Vagina (tissue), 2 donors: ENCODE measurements around the gene INS. TPM values are rescaled to one million over a fixed set of nuclear protein-coding genes. Genes with fewer than 3 reads are reported as not detected.

Source experiments
- DNase-seq, 2 donors: peaks; one replicate each; pipeline ENCODE4 v3.0.0-alpha.2; 2017; ENCODE audit errors: extremely low spot score in 2 of 2
- H3K27ac ChIP-seq: fragments of 200-600 bp; sonication (generic); one replicate; pipeline ENCODE4 v1.5.1; 2019
- H3K27me3 ChIP-seq: fragments of 200-600 bp; sonication (generic); one replicate; pipeline ENCODE4 v1.5.1; 2019
- H3K36me3 ChIP-seq, 2 donors: fragments of 200-600 bp; sonication (generic); one replicate each; pipeline ENCODE4 v1.5.1; 2017 to 2019
- H3K4me1 ChIP-seq: fragments of 200-600 bp; sonication (generic); one replicate; pipeline ENCODE4 v1.5.1; 2019
- H3K4me3 ChIP-seq, 2 donors: fragments of 200-600 bp; sonication (generic); 1 replicate in 1 of 2; 2 replicates in 1 of 2; pipeline ENCODE4 v1.5.1; 2016 to 2019
- H3K9me3 ChIP-seq: fragments of 200-600 bp; sonication (generic); one replicate; pipeline ENCODE4 v1.5.1; 2019
- CTCF ChIP-seq, 3 experiments: fragments of 450-650 bp in 2 of 3; fragments of 200-600 bp in 1 of 3; sonication (generic) in 1 of 3; IDR thresholded peaks; one replicate each; pipeline ENCODE4 v1.5.1; 2017 to 2019; ENCODE audit warnings: antibody characterized with exemption in 3 of 3, mild to moderate bottlenecking in 2 of 3, moderate library complexity in 2 of 3
- POLR2A ChIP-seq, 2 donors: fragments of 450-650 bp; IDR thresholded peaks; one replicate each; pipeline ENCODE4 v1.6.1; 2017; ENCODE audit warnings: antibody characterized with exemption in 2 of 2, mild to moderate bottlenecking in 2 of 2, moderate library complexity in 2 of 2
- POLR2AphosphoS5 ChIP-seq, 2 donors: sonication (generic); formaldehyde crosslinking; IDR thresholded peaks; one replicate each; pipeline ENCODE4 v1.9.0; 2017; ENCODE audit warnings: antibody characterized with exemption in 2 of 2, mild to moderate bottlenecking in 2 of 2, low read depth in 1 of 2; ENCODE audit not compliant: insufficient read depth in 1 of 2
- intact Hi-C: fragments of 100-400 bp; cut with DNase I; formaldehyde crosslinking; loops from one replicate; pipeline ENCODE4 v1.15.1; 2023
- total RNA-seq: library from RNA; depleted of rRNA; stranded (reverse); fragments of >200 nt; gene quantifications from one replicate; pipeline ENCODE4 v1.2.3, GENCODE V29; 2016

Gene INS
- total RNA-seq, 1 donor from 2014 or later = not detected

- intact Hi-C loops = no loop called here
- no peak for TF ChIP-seq CTCF (IDR thresholded peaks at IDR 0.05)
- no peak for TF ChIP-seq POLR2A (IDR thresholded peaks at IDR 0.05)
- no peak for TF ChIP-seq POLR2AphosphoS5 (IDR thresholded peaks at IDR 0.05; ENCODE audit: insufficient read depth in 1 of 2, low read depth in 1 of 2)
- no peak overlapping the region for H3K27ac ChIP-seq
- DNase-seq = no peak
- H3K9me3 ChIP-seq = no peaks in the 10 kb centered on the region
- H3K4me3 ChIP-seq = no peak overlapping the region
- H3K27me3 ChIP-seq = no peaks in the 10 kb centered on the region
- H3K36me3 ChIP-seq = no peaks in the 10 kb centered on the region
- H3K4me1 ChIP-seq = peaks cover 7% of the 10 kb centered on the region
Observed at GRCh38 chr11:2169626-2170570, 8.9 kb upstream of the INS start.

GRCh38 chr11:2169005-2169378, 8.0 kb upstream of the INS start:
- Histone ChIP-seq H3K4me3 (no peak overlapping the region), H3K27me3 (no peaks in the 10 kb centered on the region), H3K4me1 (peaks cover 7% of the 10 kb centered on the region), H3K36me3 (no peaks in the 10 kb centered on the region), H3K9me3 (no peaks in the 10 kb centered on the region), H3K27ac (no peak overlapping the region)
- DNase-seq = no peak
- TF ChIP-seq CTCF (IDR thresholded peaks at IDR 0.05) (no peak), POLR2A (IDR thresholded peaks at IDR 0.05) (no peak), POLR2AphosphoS5 (IDR thresholded peaks at IDR 0.05; ENCODE audit: insufficient read depth in 1 of 2, low read depth in 1 of 2) (no peak)
- intact Hi-C loops = no loop called here

GRCh38 chr11:2168286-2169004, 7.4 kb upstream of the INS start:
- H3K9me3 ChIP-seq = no peaks in the 10 kb centered on the region
- H3K4me3 ChIP-seq = no peak overlapping the region
- no peak overlapping the region for H3K27ac ChIP-seq

GRCh38 chr11:2167141-2168045, 6.4 kb upstream of the INS start:
- Histone ChIP-seq H3K4me3 (no peak overlapping the region), H3K36me3 (no peaks in the 10 kb centered on the region), H3K27me3 (no peaks in the 10 kb centered on the region), H3K4me1 (peaks cover 7% of the 10 kb centered on the region), H3K27ac (no peak overlapping the region), H3K9me3 (no peaks in the 10 kb centered on the region)
- intact Hi-C loops = no loop called here
- TF ChIP-seq CTCF (IDR thresholded peaks at IDR 0.05) (no peak), POLR2A (IDR thresholded peaks at IDR 0.05) (no peak), POLR2AphosphoS5 (IDR thresholded peaks at IDR 0.05; ENCODE audit: insufficient read depth in 1 of 2, low read depth in 1 of 2) (no peak)
- no peak for DNase-seq

More at GRCh38 chr11:2168286-2169004, 7.4 kb upstream of the INS start:
- H3K4me1 ChIP-seq = peaks cover 7% of the 10 kb centered on the region
- H3K27me3 ChIP-seq = no peaks in the 10 kb centered on the region
- intact Hi-C loops = no loop called here
- TF ChIP-seq POLR2A (IDR thresholded peaks at IDR 0.05) = no peak
- no peak for TF ChIP-seq POLR2AphosphoS5 (IDR thresholded peaks at IDR 0.05; ENCODE audit: insufficient read depth in 1 of 2, low read depth in 1 of 2)
- no peak for TF ChIP-seq CTCF (IDR thresholded peaks at IDR 0.05)
- no peak for DNase-seq
- no peaks in the 10 kb centered on the region for H3K36me3 ChIP-seq
